Tibial nerve (tissue), 3 donors: ENCODE results near the gene CHKB.

Experiments
- POLR2A ChIP-seq, 2 donors: fragments of 450-650 bp; IDR thresholded peaks; one replicate each; pipeline ENCODE4 v1.6.1; 2017; ENCODE audit warnings: antibody characterized with exemption in 2 of 2, mild to moderate bottlenecking in 2 of 2, moderate library complexity in 2 of 2
- TF ChIP-seq, protein P1 (sequence below), 5 experiments: fragments of 200-600 bp in 3 of 5; fragments of 450-650 bp in 2 of 5; sonication (generic) in 3 of 5; IDR thresholded peaks; one replicate each; pipeline ENCODE4 v1.5.1; 2016 to 2019; ENCODE audit warnings: antibody characterized with exemption in 5 of 5, mild to moderate bottlenecking in 3 of 5, moderate library complexity in 2 of 5

DNA sequence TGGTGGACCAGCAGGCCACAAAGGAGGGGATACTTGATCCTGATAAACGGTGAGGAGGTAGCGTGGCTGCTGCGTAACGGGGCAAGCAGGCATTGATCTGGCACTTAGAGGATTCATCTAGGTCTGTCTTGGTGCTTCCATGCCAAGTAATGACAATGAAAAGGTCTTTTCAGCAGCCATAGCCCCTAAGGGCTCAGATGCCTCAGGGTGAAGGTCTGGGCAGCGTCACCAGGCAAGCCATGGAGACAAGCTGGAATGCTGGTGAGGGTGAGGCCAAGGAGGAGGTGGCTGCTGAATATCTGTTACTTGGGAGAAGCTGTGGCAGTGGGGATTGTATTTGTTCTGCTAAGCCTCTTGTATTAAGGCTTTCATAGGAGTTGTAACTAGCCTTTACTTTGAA, 4.8 kb upstream of the CHKB start:
- TF ChIP-seq POLR2A (IDR thresholded peaks at IDR 0.05), result no peak
- TF ChIP-seq, protein P1, sequence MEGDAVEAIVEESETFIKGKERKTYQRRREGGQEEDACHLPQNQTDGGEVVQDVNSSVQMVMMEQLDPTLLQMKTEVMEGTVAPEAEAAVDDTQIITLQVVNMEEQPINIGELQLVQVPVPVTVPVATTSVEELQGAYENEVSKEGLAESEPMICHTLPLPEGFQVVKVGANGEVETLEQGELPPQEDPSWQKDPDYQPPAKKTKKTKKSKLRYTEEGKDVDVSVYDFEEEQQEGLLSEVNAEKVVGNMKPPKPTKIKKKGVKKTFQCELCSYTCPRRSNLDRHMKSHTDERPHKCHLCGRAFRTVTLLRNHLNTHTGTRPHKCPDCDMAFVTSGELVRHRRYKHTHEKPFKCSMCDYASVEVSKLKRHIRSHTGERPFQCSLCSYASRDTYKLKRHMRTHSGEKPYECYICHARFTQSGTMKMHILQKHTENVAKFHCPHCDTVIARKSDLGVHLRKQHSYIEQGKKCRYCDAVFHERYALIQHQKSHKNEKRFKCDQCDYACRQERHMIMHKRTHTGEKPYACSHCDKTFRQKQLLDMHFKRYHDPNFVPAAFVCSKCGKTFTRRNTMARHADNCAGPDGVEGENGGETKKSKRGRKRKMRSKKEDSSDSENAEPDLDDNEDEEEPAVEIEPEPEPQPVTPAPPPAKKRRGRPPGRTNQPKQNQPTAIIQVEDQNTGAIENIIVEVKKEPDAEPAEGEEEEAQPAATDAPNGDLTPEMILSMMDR (IDR thresholded peaks at IDR 0.05), result no peak
